GM19025 (cell line): ENCODE results near the gene CST7.
A peak's percentile ranks its signal among the peaks of the same experiment; 100 is the strongest.

Source experiments
- ATAC-seq: cut with Tn5 transposase; IDR thresholded peaks from one replicate; pipeline ENCODE4 v1.9.1; 2021; ENCODE audit warnings: mild to moderate bottlenecking, low read depth, moderate library complexity; ENCODE audit not compliant: unreplicated experiment

CST7 gene

GRCh38 chr20:24949756-24950127, 673 bp downstream of the CST7 start:
- ATAC-seq: no peak

- no peak for ATAC-seq
These were observed 1.2 kb downstream of the CST7 start for GRCh38 chr20:24950128-24950835.

- no peak for ATAC-seq
These were observed 1.9 kb downstream of the CST7 start for GRCh38 chr20:24950836-24951525.

- ATAC-seq: no peak
These were observed 2.5 kb downstream of the CST7 start for GRCh38 chr20:24951536-24952083.

- ATAC-seq: no peak
These were observed 3.5 kb downstream of the CST7 start for GRCh38 chr20:24952376-24953208.

GRCh38 chr20:24953209-24953575, 4.1 kb downstream of the CST7 start:
- ATAC-seq: no peak

- no peak for ATAC-seq
These were observed 4.6 kb downstream of the CST7 start for GRCh38 chr20:24953621-24954133.

GRCh38 chr20:24954151-24954550, 5.1 kb downstream of the CST7 start:
- no peak for ATAC-seq

GRCh38 chr20:24954566-24954965, 5.5 kb downstream of the CST7 start:
- ATAC-seq: no peak

GRCh38 chr20:24955045-24955444, 6.0 kb downstream of the CST7 start:
- peak; percentile 85 for ATAC-seq

- ATAC-seq: no peak
These were observed 7.2 kb downstream of the CST7 start for GRCh38 chr20:24956001-24956841.

- ATAC-seq: no peak
These were observed 8.4 kb downstream of the CST7 start for GRCh38 chr20:24957326-24958016.

- ATAC-seq: no peak
These were observed 9.7 kb downstream of the CST7 start for GRCh38 chr20:24958506-24959385.

- no peak for ATAC-seq
These were observed 10.7 kb downstream of the CST7 start for GRCh38 chr20:24959591-24960301.

- ATAC-seq: no peak
These were observed 11.3 kb downstream of the CST7 start for GRCh38 chr20:24960302-24960801.

- no peak for ATAC-seq
These were observed 11.8 kb downstream of the CST7 start for GRCh38 chr20:24960861-24961260.

- ATAC-seq: no peak
These were observed 12.5 kb downstream of the CST7 start for GRCh38 chr20:24961384-24962181.
